HepG2 (cell line): ENCODE results near the gene ZDHHC13. TPM values are rescaled to one million over a fixed set of nuclear protein-coding genes. Genes with fewer than 3 reads are reported as not detected.
A peak's percentile ranks its signal among the peaks of the same experiment; 100 is the strongest.

Experiments
- ATAC-seq: fragments of 200-7000 bp; cut with Tn5 transposase; 3 replicates; pipeline ENCODE4 v1.9.1; 2020; ENCODE audit warnings: mild to moderate bottlenecking, moderate library complexity
- BruUV-seq: library from RNA; stranded (reverse); fragments of 400-500 nt; replicated peaks from 2 replicates; lab custom pipeline; 2021; lab: Mats Ljungman, UMichigan
- CTCF ChIA-PET: fragments of 300-600 bp; formaldehyde crosslinking; extraction: SDS; loops from one replicate; lab custom pipeline; 2021; ENCODE audit warnings: low total read pairs, inconsistent platforms, low intra/inter-chr PET ratio; lab: Yijun Ruan, JAX
- POLR2A ChIA-PET: fragments of 350-600 bp; sonication (Branson Sonifier 250); formaldehyde crosslinking; loops from one replicate; lab custom pipeline; 2020; ENCODE audit warnings: antibody characterized with exemption, inconsistent platforms; lab: Yijun Ruan, JAX
- DNase-seq: peaks from one replicate; pipeline ENCODE4 v3.0.0-alpha.2; 2015; ENCODE audit warnings: low spot score
- FAIRE-seq: peaks from 3 replicates; lab custom pipeline; 2011; peaks lifted over from hg19 to GRCh38; lab: Jason Lieb, UNC
- H2AFZ ChIP-seq: one replicate; pipeline ENCODE4 v1.6.1; 2011; ENCODE audit warnings: low read length, inconsistent platforms
- H3K27ac ChIP-seq: fragments of 300-600 bp; 3 replicates; pipeline ENCODE4 v1.8.0; 2011; ENCODE audit warnings: mixed run types, mild to moderate bottlenecking, mixed read lengths, low read length, inconsistent platforms; ENCODE audit not compliant: insufficient read depth; ENCODE audit errors: extremely low read length
- H3K27me3 ChIP-seq, 2 experiments: fragments of 200-600 bp in 1 of 2; 2 replicates in 1 of 2; 3 replicates in 1 of 2; pipeline versions ENCODE4 v1.6.0 to v1.8.0; 2011; ENCODE audit warnings: low read length in 2 of 2, mild to moderate bottlenecking in 2 of 2, moderate library complexity in 2 of 2, inconsistent platforms in 1 of 2; ENCODE audit not compliant: insufficient read depth in 2 of 2, control insufficient read depth in 1 of 2
- H3K36me3 ChIP-seq, 2 experiments: fragments of 200-600 bp in 1 of 2; replicated peaks in 1 of 2; 2 replicates in 1 of 2; 3 replicates in 1 of 2; pipeline versions ENCODE4 v1.5.1 to v1.8.0; 2011; ENCODE audit warnings: low read length in 2 of 2, inconsistent platforms in 1 of 2; ENCODE audit not compliant: insufficient read depth in 2 of 2, control insufficient read depth in 1 of 2
- H3K4me1 ChIP-seq: 2 replicates; pipeline ENCODE4 v1.5.1; 2012; ENCODE audit warnings: low read length, inconsistent platforms; ENCODE audit not compliant: insufficient read depth
- H3K4me2 ChIP-seq: 2 replicates; pipeline ENCODE4 v1.6.0; 2011; ENCODE audit warnings: low read depth, low read length, inconsistent platforms
- H3K4me3 ChIP-seq, 3 experiments: fragments of 200-600 bp in 1 of 3; sonication (generic), shearing (Covaris generic) in 1 of 3; replicated peaks in 1 of 3; 2 replicates each; pipeline ENCODE4 v1.5.1; 2011 to 2016; ENCODE audit warnings: low read length in 3 of 3, inconsistent platforms in 2 of 3, low read depth in 2 of 3, mild to moderate bottlenecking in 2 of 3, control low read depth in 1 of 3, mixed read lengths in 1 of 3; ENCODE audit not compliant: insufficient read depth in 1 of 3
- H3K79me2 ChIP-seq: one replicate; pipeline ENCODE4 v1.6.1; 2011; ENCODE audit warnings: low read length, inconsistent platforms; ENCODE audit not compliant: insufficient read depth
- H3K9ac ChIP-seq: 2 replicates; pipeline ENCODE4 v1.6.0; 2011; ENCODE audit warnings: mild to moderate bottlenecking, low read depth, low read length, inconsistent platforms; ENCODE audit not compliant: insufficient read depth
- H3K9me3 ChIP-seq: 2 replicates; pipeline ENCODE4 v1.5.1; 2012; ENCODE audit warnings: mild to moderate bottlenecking, low read length
- H4K20me1 ChIP-seq: 2 replicates; pipeline ENCODE4 v1.6.0; 2011; ENCODE audit warnings: inconsistent platforms, mild to moderate bottlenecking, low read length, moderate library complexity; ENCODE audit not compliant: insufficient read depth
- CREB1 ChIP-seq, 2 experiments: fragments of 450-650 bp in 1 of 2; IDR thresholded peaks; 2 replicates each; pipeline ENCODE4 v1.6.1; 2016 to 2017; ENCODE audit warnings: control low read depth in 1 of 2, mild to moderate bottlenecking in 1 of 2, missing compliant biosample characterization in 1 of 2, missing genetic modification characterization in 1 of 2
- HMG20B ChIP-seq: conservative IDR thresholded peaks from 2 replicates; pipeline ENCODE4 v1.6.1; 2016; ENCODE audit warnings: missing genetic modification reagents, missing compliant biosample characterization
- KAT8 ChIP-seq: IDR thresholded peaks from 2 replicates; pipeline ENCODE4 v1.6.1; 2016; ENCODE audit warnings: missing genetic modification reagents, missing compliant biosample characterization
- NCOR1 ChIP-seq: fragments of 200-600 bp; sonication (generic); IDR thresholded peaks from 2 replicates; pipeline ENCODE4 v1.7.0; 2017; ENCODE audit warnings: antibody characterized with exemption, low read length, borderline replicate concordance
- PHB2 ChIP-seq: fragments of 450-650 bp; IDR thresholded peaks from 2 replicates; pipeline ENCODE4 v1.6.1; 2018; ENCODE audit not compliant: partially characterized antibody
- RAD51 ChIP-seq: fragments of 450-650 bp; IDR thresholded peaks from 2 replicates; pipeline ENCODE4 v1.6.1; 2016; ENCODE audit warnings: borderline replicate concordance
- SNAPC2 ChIP-seq: sonication (generic); formaldehyde crosslinking; IDR thresholded peaks from 2 replicates; pipeline ENCODE4 v1.8.1; 2022; ENCODE audit warnings: mild to moderate bottlenecking, missing genetic modification reagents
- TBL1XR1 ChIP-seq: fragments of 150-350 bp; IDR thresholded peaks from 2 replicates; pipeline ENCODE4 v1.6.1; 2014; ENCODE audit warnings: borderline replicate concordance, low read length; ENCODE audit not compliant: partially characterized antibody
- TOPORS ChIP-seq: sonication (generic); formaldehyde crosslinking; IDR thresholded peaks from 2 replicates; pipeline ENCODE4 v1.8.0; 2023; ENCODE audit warnings: mild to moderate bottlenecking, missing genetic modification reagents
- ZBTB21 ChIP-seq: sonication (generic); formaldehyde crosslinking; IDR thresholded peaks from 2 replicates; pipeline ENCODE4 v1.4.0; 2020; ENCODE audit warnings: missing genetic modification reagents
- ZNF282 ChIP-seq: fragments of 450-650 bp; IDR thresholded peaks from 2 replicates; pipeline ENCODE4 v1.6.1; 2018; ENCODE audit not compliant: partially characterized antibody
- ZNF343 ChIP-seq: sonication (generic); formaldehyde crosslinking; IDR thresholded peaks from 2 replicates; pipeline ENCODE4 v1.4.0; 2020; ENCODE audit warnings: mild to moderate bottlenecking, missing genetic modification reagents
- ZNF7 ChIP-seq: IDR thresholded peaks from 2 replicates; pipeline ENCODE4 v1.6.1; 2016; ENCODE audit warnings: missing biosample characterization, missing genetic modification reagents
- ZNF891 ChIP-seq: sonication (generic); formaldehyde crosslinking; IDR thresholded peaks from 2 replicates; pipeline ENCODE4 v1.5.0; 2020; ENCODE audit warnings: mild to moderate bottlenecking, missing genetic modification reagents
- ZSCAN21 ChIP-seq: sonication (generic); formaldehyde crosslinking; IDR thresholded peaks from 2 replicates; pipeline ENCODE4 v1.8.0; 2022; ENCODE audit warnings: mild to moderate bottlenecking, missing genetic modification reagents, moderate library complexity, borderline replicate concordance
- WGBS: methylation state at CpG from one replicate; pipeline ENCODE4 v1.1.6; 2017; ENCODE audit warnings: low lambda C conversion rate; 5-methylcytosine and 5-hydroxymethylcytosine counted together
- in situ Hi-C: cut with HindIII; loops from 2 replicates; pipeline ENCODE4 v1.10.0; 2017; ENCODE audit warnings: low pct_unique_long_range_greater_than_20kb; ENCODE audit not compliant: extremely low pct_ligation_motif_present
- intact Hi-C: fragments of 100-400 bp; cut with micrococcal nuclease; formaldehyde crosslinking; loops from one replicate; pipeline ENCODE4 v1.10.0; 2022; ENCODE audit not compliant: unreplicated experiment
- polyA plus RNA-seq, 8 experiments: library from polyadenylated mRNA; depleted of rRNA in 3 of 8; stranded (reverse) in 7 of 8; unstranded in 1 of 8; fragments of >200 nt; fragmentation: Illumina TruSeq in 4 of 8; extraction: Trizol in 4 of 8; gene quantifications; 2 replicates each; pipeline versions ENCODE4 v1.2.1 to v1.2.3, GENCODE V29; 2011 to 2016; ENCODE audit warnings: low read depth in 4 of 8, missing spikeins in 1 of 8, mixed read lengths in 1 of 8; ENCODE audit not compliant: insufficient read depth in 1 of 8
- total RNA-seq, 5 experiments: library from RNA; depleted of rRNA; stranded (reverse); fragments of >200 nt; fragmentation: Illumina TruSeq; extraction: Trizol; gene quantifications; 2 replicates each; pipeline ENCODE4 v1.2.3, GENCODE V29; 2016; ENCODE audit warnings: low read depth in 1 of 5
- TF ChIP-seq, protein P1 (sequence below): sonication (generic); formaldehyde crosslinking; IDR thresholded peaks from 2 replicates; pipeline ENCODE4 v1.4.0; 2020; ENCODE audit warnings: mild to moderate bottlenecking, missing genetic modification reagents

ZDHHC13 gene
- total and polyA plus RNA-seq, 2 of the 13 experiments (the other 11 are each of a cell fraction or from before 2014, with no cell fraction given): 10.9 to 11.8 TPM

DNA sequence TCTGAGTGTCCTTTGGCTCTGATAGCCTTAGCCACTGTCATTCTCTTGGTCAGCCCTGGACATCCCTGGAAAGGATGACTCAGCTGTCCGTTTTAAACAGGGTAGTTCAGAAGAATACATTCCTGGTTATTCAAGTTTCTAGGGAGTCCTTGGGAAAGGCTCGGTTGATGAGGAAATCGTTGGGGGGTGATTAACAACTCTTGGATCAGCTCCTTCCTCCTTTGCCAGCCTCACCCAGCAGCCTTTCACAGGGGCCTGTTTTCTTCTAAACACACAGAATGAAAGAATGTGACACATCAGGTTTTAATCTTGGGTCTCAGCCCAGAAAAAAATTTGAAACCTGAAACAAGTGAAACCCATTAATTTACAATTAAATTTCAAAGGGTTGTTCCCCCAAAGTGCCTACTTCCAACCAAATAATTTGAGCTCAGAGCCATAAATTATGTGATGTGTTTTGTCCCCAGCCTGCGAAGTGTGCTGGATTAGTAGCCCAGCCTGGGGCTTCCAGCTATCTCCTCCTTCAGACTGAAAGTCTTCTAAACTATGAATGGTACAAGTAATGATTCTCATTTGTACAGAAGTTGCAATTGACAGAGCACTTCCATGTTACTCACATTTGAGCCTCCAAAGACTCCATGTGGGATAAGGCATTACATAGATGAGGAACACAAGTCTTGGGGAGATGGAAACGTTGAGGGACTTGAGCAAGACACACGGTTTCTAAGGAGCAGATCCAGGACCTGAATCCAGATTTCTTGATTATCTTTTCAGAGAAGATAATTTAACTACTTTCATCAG lies 37.1 kb upstream of the ZDHHC13 start:
- no peak overlapping the region for H3K4me2 ChIP-seq
- ATAC-seq: no peak
- H3K4me3 ChIP-seq: no peak overlapping the region
- DNase-seq: no peak
- no peak for TF ChIP-seq ZSCAN21 (CRISPR knock-in tag)
- TF ChIP-seq ZNF7 (CRISPR knock-in tag): no peak
- no peak for TF ChIP-seq ZNF282
- TF ChIP-seq, protein P1, sequence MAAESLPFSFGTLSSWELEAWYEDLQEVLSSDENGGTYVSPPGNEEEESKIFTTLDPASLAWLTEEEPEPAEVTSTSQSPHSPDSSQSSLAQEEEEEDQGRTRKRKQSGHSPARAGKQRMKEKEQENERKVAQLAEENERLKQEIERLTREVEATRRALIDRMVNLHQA (CRISPR knock-in tag): no peak
- TF ChIP-seq ZNF343 (CRISPR knock-in tag): no peak
- no peak for TF ChIP-seq TOPORS (CRISPR knock-in tag)
- no peaks in the 10 kb centered on the region for H4K20me1 ChIP-seq
- no peaks in the 10 kb centered on the region for H3K9me3 ChIP-seq
- FAIRE-seq: no peak
- H3K4me1 ChIP-seq: peaks cover 5% of the 10 kb centered on the region; the same call in 1 of the 2 replicates
- ChIA-PET POLR2A (no interaction called here), CTCF (no interaction called here)
- in situ Hi-C loops (loop anchor here (10.0 kb wide), 2 partner anchors 655 to 825 kb away; no protein-coding TSS in a partner anchor), intact Hi-C loops (loop anchor here (10.0 kb wide), 1 partner anchor 175 kb away; no protein-coding TSS in a partner anchor)
- WGBS: 0% methylated on average over 6 of the region's 6 CpGs
- H3K79me2 ChIP-seq: no peaks in the 10 kb centered on the region
- BruUV-seq: no TSS peak
- H3K9ac ChIP-seq: no peak overlapping the region
- no peak overlapping the region for H2AFZ ChIP-seq
- no peak overlapping the region for H3K27ac ChIP-seq
- no peaks in the 10 kb centered on the region for H3K36me3 ChIP-seq
- peaks cover 0 to 2% of the 10 kb centered on the region in 2 experiments; a peak in 1 of 5 replicates for H3K27me3 ChIP-seq

DNA sequence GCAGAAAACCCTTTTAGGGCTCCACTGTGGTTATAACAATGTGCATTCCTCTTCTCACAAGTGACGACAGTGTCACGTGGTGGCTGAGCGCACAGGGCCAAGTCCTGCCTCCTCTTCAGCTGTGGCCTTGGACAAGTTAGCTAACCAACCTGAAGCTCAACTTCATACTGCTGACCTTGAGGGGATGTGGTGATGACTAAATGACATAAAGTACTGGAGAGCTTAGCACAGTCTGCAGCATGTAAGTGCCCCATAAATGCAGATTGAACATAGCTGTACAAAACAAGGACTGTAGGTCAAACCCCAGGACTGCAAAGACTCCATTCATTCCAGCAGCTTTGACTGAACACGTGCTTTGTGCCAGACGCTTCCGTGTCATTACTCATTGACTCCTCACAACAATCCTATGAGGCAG lies 36.4 kb upstream of the ZDHHC13 start:
- DNase-seq: peak; percentile 65
- Histone ChIP-seq H3K4me3 (no peak overlapping the region), H3K9me3 (no peaks in the 10 kb centered on the region), H3K27me3 (peaks cover 0 to 2% of the 10 kb centered on the region in 2 experiments; a peak in 1 of 5 replicates), H3K36me3 (no peaks in the 10 kb centered on the region), H3K4me2 (no peak overlapping the region), H3K27ac (no peak overlapping the region), H4K20me1 (no peaks in the 10 kb centered on the region), H3K4me1 (peaks cover 5% of the 10 kb centered on the region; the same call in 1 of the 2 replicates), H3K79me2 (no peaks in the 10 kb centered on the region), H2AFZ (no peak overlapping the region), H3K9ac (no peak overlapping the region)
- BruUV-seq: no TSS peak
- intact Hi-C loops (no loop called here), in situ Hi-C loops (no loop called here)
- WGBS: 3% methylated on average over 6 of the region's 6 CpGs
- CTCF ChIA-PET: interaction anchor here (0.8 kb wide), 1 partner anchor 10 kb away, joined by 4 read pairs; no protein-coding TSS in a partner anchor
- POLR2A ChIA-PET: no interaction called here
- no peak for FAIRE-seq
- ATAC-seq: peak; percentile 57
- TF ChIP-seq KAT8 (no peak), HMG20B (CRISPR knock-in tag) (no peak), TBL1XR1 (no peak), RAD51 (peak; percentile 50; the same call in 1 of the 2 replicates), NCOR1 (no peak), CREB1 (IDR thresholded peaks at IDR 0.05) (peak; percentile 34; the same call in 1 of the 2 replicates), CREB1 (CRISPR knock-in tag; IDR thresholded peaks at IDR 0.05) (no peak), PHB2 (no peak), SNAPC2 (no peak), ZBTB21 (CRISPR knock-in tag) (peak; percentile 71; the same call in 1 of the 2 replicates), ZNF891 (CRISPR knock-in tag) (no peak)
